NCI-H2227 (cell line): ENCODE measurements around the gene CLPX.
"Not testable (repeated sequence)": the region's sequence is repeated elsewhere in the genome, so short reads cannot be mapped to it uniquely, and the experiment has no call there.

Experiments used
- DNase-seq: peaks from one replicate; lab custom pipeline; 2025; ENCODE audit not compliant: unreplicated experiment; lab: John Stamatoyannopoulos, UW

Gene CLPX

GRCh38 chr15:65184868-65185717 is at the start of gene CLPX:
TSS of gene CLPX (minus strand) at chr15:65185342. CDS start at chr15:65185153, 189 bp downstream.
- peak; percentile 89 for DNase-seq

- no peak for DNase-seq
These were observed 48.6 kb upstream of the CLPX start for GRCh38 chr15:65233696-65234095.

- no peak for DNase-seq
These were observed 47.4 kb upstream of the CLPX start for GRCh38 chr15:65232520-65232919.

DNA sequence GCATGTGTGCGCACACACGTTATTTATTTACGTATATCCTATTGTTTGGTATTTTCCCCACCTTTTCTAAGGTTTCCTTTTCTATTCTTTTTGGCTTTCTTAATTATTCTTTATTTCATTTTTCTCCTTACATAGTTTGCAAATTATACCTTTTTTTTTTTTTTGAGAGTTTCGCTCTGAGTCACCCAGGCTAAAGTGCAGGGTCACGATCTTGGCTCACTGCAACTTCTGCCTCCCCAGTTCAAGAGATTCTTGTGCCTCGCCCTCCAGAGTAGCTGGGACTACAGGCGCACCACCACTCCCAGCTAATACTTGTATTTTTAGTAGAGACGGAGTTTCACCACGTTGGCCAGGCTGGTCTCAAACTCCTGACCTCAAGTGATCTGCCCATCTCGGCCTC is 46.2 kb upstream of the CLPX start:
- DNase-seq: no peak

DNA sequence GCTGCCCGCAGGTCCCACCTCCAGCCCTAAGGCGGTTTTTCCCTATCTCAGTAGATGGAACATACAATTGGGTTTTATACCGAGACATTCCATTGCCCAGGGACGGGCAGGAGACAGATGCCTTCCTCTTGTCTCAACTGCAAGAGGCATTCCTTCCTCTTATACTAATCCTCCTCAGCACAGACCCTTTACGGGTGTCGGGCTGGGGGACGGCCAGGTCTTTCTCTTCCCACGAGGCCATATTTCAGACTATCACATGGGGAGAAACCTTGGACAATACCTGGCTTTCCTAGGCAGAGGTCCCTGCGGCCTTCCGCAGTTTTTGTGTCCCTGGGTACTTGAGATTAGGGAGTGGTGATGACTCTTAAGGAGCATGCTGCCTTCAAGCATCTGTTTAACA is 41.8 kb upstream of the CLPX start:
- not testable (repeated sequence) for DNase-seq

DNA sequence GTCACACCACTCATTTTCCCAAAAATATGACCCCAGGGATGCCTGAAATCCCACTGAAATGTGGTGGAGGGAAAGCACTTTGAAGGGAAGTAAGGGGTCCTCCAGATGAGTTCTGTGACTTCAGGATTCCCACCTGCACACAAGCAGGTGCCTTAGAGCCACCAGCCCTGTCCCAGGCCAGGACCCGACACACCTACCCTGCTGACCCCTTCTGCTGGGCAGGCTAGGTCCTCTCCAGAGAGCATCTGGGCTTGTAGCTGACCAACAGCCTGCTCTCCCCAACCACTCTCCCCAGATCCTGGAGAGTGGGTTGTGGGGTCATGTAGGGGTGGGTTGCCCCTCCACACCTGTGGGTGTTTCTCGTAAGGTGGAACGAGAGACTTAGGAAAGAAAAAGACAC is 41.1 kb upstream of the CLPX start:
- DNase-seq: no peak

- DNase-seq: no peak
These were observed 38.9 kb upstream of the CLPX start for GRCh38 chr15:65223996-65224395.

DNA sequence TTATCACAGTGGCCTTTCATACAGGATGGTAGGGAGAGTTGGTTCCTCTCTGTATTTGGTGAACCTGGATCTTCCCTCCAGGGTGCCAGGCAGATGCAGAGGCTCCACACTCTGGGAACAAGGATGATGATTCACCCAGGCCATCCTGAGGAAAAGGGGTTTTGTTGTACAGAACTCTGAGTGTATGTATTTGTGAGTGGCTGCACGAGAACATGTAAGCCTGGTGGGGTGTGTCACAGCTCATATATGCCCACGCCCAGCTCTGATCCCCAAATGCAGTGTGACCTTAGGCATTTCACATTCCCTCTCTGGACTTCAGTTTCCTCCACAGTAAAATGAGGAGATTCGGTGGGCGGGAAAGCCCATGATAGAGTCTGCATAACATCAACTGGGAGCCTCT is 37.7 kb upstream of the CLPX start:
- no peak for DNase-seq

GRCh38 chr15:65221697-65222096 is 36.6 kb upstream of the CLPX start:
- DNase-seq: no peak

GRCh38 chr15:65219137-65219536 is 34.0 kb upstream of the CLPX start:
- no peak for DNase-seq

- DNase-seq: no peak
These were observed 32.7 kb upstream of the CLPX start for GRCh38 chr15:65217526-65218482.

GRCh38 chr15:65215496-65215895 is 30.4 kb upstream of the CLPX start:
- DNase-seq: no peak

- DNase-seq: no peak
These were observed 28.9 kb upstream of the CLPX start for GRCh38 chr15:65214010-65214409.

GRCh38 chr15:65213241-65213640 is 28.1 kb upstream of the CLPX start:
- DNase-seq: no peak

DNA sequence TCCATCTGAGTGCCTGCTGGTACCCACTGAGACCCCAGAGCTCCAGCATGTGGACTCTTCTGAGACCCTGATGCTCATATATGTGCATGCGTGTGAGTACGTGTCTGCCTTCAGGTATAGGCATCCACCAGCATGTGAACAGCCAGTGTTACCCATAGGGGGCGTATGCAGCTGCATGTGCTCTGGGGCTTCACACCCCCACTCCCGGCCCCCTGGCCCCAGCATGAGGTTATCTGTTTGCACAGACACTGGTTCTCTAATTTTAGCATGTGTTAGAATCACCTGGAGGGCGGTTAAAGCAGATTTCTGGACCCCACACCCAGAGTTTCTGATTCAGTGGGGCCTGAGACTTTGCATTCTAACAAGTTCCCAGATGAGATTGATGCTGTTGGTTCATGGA is 27.0 kb upstream of the CLPX start:
- DNase-seq: peak; percentile 3

- DNase-seq: no peak
These were observed 26.4 kb upstream of the CLPX start for GRCh38 chr15:65211482-65211982.

GRCh38 chr15:65210770-65211481 is 25.8 kb upstream of the CLPX start, which contains the start of gene CILP:
TSS of gene CILP (minus strand) at chr15:65211473. CDS start at chr15:65209755, 1,718 bp downstream.
- no peak for DNase-seq

GRCh38 chr15:65209701-65210643 is 24.8 kb upstream of the CLPX start:
- no peak for DNase-seq

DNA sequence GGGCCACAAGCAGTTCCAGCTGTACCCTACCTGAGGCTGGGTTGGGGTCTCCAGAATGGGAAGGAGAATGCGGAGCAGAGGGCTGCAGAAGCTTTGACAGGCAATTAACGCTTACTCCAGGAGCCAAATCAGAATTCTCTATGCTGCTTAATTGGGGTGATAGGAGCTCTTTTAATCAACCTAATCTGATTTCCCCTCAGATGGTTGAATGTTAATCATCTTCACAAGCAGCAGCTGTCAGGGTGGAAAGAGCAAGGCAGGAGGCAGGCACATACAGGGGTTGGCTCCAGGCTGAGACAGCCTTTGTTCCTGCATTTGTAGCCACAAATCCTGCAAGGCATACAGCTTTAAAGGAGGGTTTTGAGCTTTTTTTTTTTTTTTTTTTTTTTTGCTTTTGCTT is 23.5 kb upstream of the CLPX start:
- no peak for DNase-seq
